Measurements from ENCODE around the gene PDE7B. TPM values are rescaled to one million over a fixed set of nuclear protein-coding genes. Genes with fewer than 3 reads are reported as not detected.

PDE7B gene
- total and polyA plus RNA-seq, 2 of the 13 experiments (the other 11 are each of a cell fraction or from before 2014, with no cell fraction given), result not detected

GRCh38 chr6:135895231-135895911 is 43.9 kb downstream of the PDE7B start:
- BruUV-seq (replicated peaks), result no TSS peak
- Histone ChIP-seq H3K4me2 (ENCODE audit: low read depth, low read length) (no peak overlapping the region), H3K9ac (ENCODE audit: insufficient read depth, low read depth, low read length) (no peak overlapping the region), H2AFZ (ENCODE audit: low read length) (no peak overlapping the region), H3K27me3 (ENCODE audit: control insufficient read depth in 1 of 2, insufficient read depth in 2 of 2, low read length in 2 of 2) (no peaks in the 10 kb centered on the region), H3K4me3 (replicated peaks in 1 of 3; ENCODE audit: insufficient read depth in 1 of 3, low read depth in 2 of 3, low read length in 3 of 3) (no peak overlapping the region), H3K27ac (ENCODE audit: extremely low read length, insufficient read depth, low read length) (no peak overlapping the region), H3K9me3 (ENCODE audit: low read length) (no peaks in the 10 kb centered on the region), H3K36me3 (replicated peaks in 1 of 2; ENCODE audit: control insufficient read depth in 1 of 2, insufficient read depth in 2 of 2, low read length in 2 of 2) (no peaks in the 10 kb centered on the region), H4K20me1 (ENCODE audit: insufficient read depth, low read length) (no peaks in the 10 kb centered on the region), H3K4me1 (ENCODE audit: insufficient read depth, low read length) (no peaks in the 10 kb centered on the region), H3K79me2 (ENCODE audit: insufficient read depth, low read length) (no peaks in the 10 kb centered on the region)
- 19% methylated on average over 8 of the region's 8 CpGs for WGBS (ENCODE audit: low lambda C conversion rate)
- intact Hi-C loops (cut with micrococcal nuclease; ENCODE audit: unreplicated experiment) (no loop called here), in situ Hi-C loops (cut with HindIII; ENCODE audit: extremely low pct_ligation_motif_present, low pct_unique_long_range_greater_than_20kb) (no loop called here)
- FAIRE-seq, result no peak
- TF ChIP-seq MLX (CRISPR knock-in tag; IDR thresholded peaks at IDR 0.05), result no peak
- no peak for TF ChIP-seq FOXP1 (IDR thresholded peaks at IDR 0.05)
- no peak for TF ChIP-seq FOXP1 (CRISPR knock-in tag; IDR thresholded peaks at IDR 0.05)
- no peak for TF ChIP-seq ZNF777 (CRISPR knock-in tag; IDR thresholded peaks at IDR 0.05)
- TF ChIP-seq MEF2D (CRISPR knock-in tag; IDR thresholded peaks at IDR 0.05), result no peak
- no peak for TF ChIP-seq ZMYM3 (CRISPR knock-in tag; IDR thresholded peaks at IDR 0.05)
- no peak for TF ChIP-seq NFE2L1 (CRISPR knock-in tag; IDR thresholded peaks at IDR 0.05; ENCODE audit: borderline replicate concordance)
- no peak for TF ChIP-seq ZNF44 (CRISPR knock-in tag; IDR thresholded peaks at IDR 0.05)
- TF ChIP-seq KAT8 (CRISPR knock-in tag; IDR thresholded peaks at IDR 0.05), result no peak
- no peak for DNase-seq (ENCODE audit: low spot score)
- ChIA-PET CTCF (ENCODE audit: low intra/inter-chr PET ratio, low total read pairs) (no interaction called here), POLR2A (no interaction called here)
- no peak for ATAC-seq

GRCh38 chr6:135897087-135897486 is 45.6 kb downstream of the PDE7B start:
- DNase-seq (ENCODE audit: low spot score) (no peak), FAIRE-seq (no peak), ATAC-seq (no peak)
- Histone ChIP-seq H3K9me3 (ENCODE audit: low read length) (no peaks in the 10 kb centered on the region), H3K9ac (ENCODE audit: insufficient read depth, low read depth, low read length) (no peak overlapping the region), H3K4me2 (ENCODE audit: low read depth, low read length) (no peak overlapping the region), H4K20me1 (ENCODE audit: insufficient read depth, low read length) (no peaks in the 10 kb centered on the region), H3K36me3 (replicated peaks in 1 of 2; ENCODE audit: control insufficient read depth in 1 of 2, insufficient read depth in 2 of 2, low read length in 2 of 2) (no peaks in the 10 kb centered on the region), H3K4me1 (ENCODE audit: insufficient read depth, low read length) (no peaks in the 10 kb centered on the region), H3K4me3 (replicated peaks in 1 of 3; ENCODE audit: insufficient read depth in 1 of 3, low read depth in 2 of 3, low read length in 3 of 3) (no peak overlapping the region), H2AFZ (ENCODE audit: low read length) (no peak overlapping the region), H3K79me2 (ENCODE audit: insufficient read depth, low read length) (no peaks in the 10 kb centered on the region), H3K27me3 (ENCODE audit: control insufficient read depth in 1 of 2, insufficient read depth in 2 of 2, low read length in 2 of 2) (no peaks in the 10 kb centered on the region), H3K27ac (ENCODE audit: extremely low read length, insufficient read depth, low read length) (no peak overlapping the region)
- intact Hi-C loops (cut with micrococcal nuclease; ENCODE audit: unreplicated experiment) (no loop called here), in situ Hi-C loops (cut with HindIII; ENCODE audit: extremely low pct_ligation_motif_present, low pct_unique_long_range_greater_than_20kb) (no loop called here)
- BruUV-seq (replicated peaks), result no TSS peak
- TF ChIP-seq U2AF1 (optimal IDR thresholded peaks at IDR 0.05; ENCODE audit: low read depth, low read length) (no peak), ZBTB2 (CRISPR knock-in tag; IDR thresholded peaks at IDR 0.05; ENCODE audit: low read depth) (no peak), CEBPG (CRISPR knock-in tag; IDR thresholded peaks at IDR 0.05) (no peak), ZNF776 (CRISPR knock-in tag; IDR thresholded peaks at IDR 0.05) (no peak), ZNF101 (CRISPR knock-in tag; IDR thresholded peaks at IDR 0.05; ENCODE audit: borderline replicate concordance, low read depth) (no peak), ZNF816 (CRISPR knock-in tag; IDR thresholded peaks at IDR 0.05; ENCODE audit: borderline replicate concordance) (no peak), TAF15 (IDR thresholded peaks at IDR 0.05; ENCODE audit: low read depth, low read length, poor library complexity, severe bottlenecking) (no peak)
- CTCF ChIA-PET (ENCODE audit: low intra/inter-chr PET ratio, low total read pairs), result no interaction called here
- POLR2A ChIA-PET, result no interaction called here
- WGBS (ENCODE audit: low lambda C conversion rate), result 14% methylated on average over 1 of the region's 1 CpG
